ENCODE data around the gene PHLDB1.

DNA sequence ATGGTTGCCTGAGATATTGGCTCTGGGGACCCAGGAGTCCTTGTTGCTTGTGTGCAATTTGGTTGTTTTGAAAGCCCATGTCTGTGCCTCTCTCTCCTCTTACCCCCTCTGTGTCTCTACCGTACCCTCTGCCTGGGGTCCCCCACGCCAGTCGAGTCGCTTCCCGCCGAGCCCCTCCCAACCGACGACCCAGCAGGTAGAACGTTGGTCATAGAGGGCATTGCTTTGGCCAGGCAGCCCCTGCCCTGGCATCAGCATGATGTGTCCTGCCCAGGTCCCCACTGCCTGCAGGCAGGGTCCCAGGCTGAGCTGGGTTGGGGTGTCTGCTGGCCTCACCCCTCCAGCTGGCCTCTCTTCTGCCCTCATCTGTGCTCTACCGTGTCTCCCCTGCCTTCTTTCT is 37.1 kb downstream of the PHLDB1 start:
- TF ChIP-seq, protein P1, sequence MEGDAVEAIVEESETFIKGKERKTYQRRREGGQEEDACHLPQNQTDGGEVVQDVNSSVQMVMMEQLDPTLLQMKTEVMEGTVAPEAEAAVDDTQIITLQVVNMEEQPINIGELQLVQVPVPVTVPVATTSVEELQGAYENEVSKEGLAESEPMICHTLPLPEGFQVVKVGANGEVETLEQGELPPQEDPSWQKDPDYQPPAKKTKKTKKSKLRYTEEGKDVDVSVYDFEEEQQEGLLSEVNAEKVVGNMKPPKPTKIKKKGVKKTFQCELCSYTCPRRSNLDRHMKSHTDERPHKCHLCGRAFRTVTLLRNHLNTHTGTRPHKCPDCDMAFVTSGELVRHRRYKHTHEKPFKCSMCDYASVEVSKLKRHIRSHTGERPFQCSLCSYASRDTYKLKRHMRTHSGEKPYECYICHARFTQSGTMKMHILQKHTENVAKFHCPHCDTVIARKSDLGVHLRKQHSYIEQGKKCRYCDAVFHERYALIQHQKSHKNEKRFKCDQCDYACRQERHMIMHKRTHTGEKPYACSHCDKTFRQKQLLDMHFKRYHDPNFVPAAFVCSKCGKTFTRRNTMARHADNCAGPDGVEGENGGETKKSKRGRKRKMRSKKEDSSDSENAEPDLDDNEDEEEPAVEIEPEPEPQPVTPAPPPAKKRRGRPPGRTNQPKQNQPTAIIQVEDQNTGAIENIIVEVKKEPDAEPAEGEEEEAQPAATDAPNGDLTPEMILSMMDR (IDR thresholded peaks at IDR 0.05; ENCODE audit: low read depth, low read length, missing input control), result no peak
- no peak for TF ChIP-seq GABPA (IDR thresholded peaks at IDR 0.05 in 1 of 2, conservative IDR thresholded peaks at IDR 0.05 in 1 of 2)
- no peak for TF ChIP-seq HNF4G (IDR thresholded peaks at IDR 0.05)
